Breast epithelium (tissue), 4 donors: ENCODE measurements around the gene ACO2. TPM values are rescaled to one million over a fixed set of nuclear protein-coding genes. Genes with fewer than 3 reads are reported as not detected.
"Not testable (repeated sequence)": the region's sequence is repeated elsewhere in the genome, so short reads cannot be mapped to it uniquely, and the experiment has no call there.

Experiments
- DNase-seq, 2 donors: peaks; one replicate each; pipeline ENCODE4 v3.0.0-alpha.2; 2019; ENCODE audit warnings: low spot score in 2 of 2
- H3K27ac ChIP-seq, 2 donors: fragments of 200-600 bp; sonication (generic) in 1 of 2; one replicate each; pipeline ENCODE4 v1.5.1; 2016 to 2019; ENCODE audit warnings: mild to moderate bottlenecking in 1 of 2
- H3K27me3 ChIP-seq, 2 donors: fragments of 200-600 bp; sonication (generic) in 1 of 2; one replicate each; pipeline versions ENCODE4 v1.5.1 to v1.6.0; 2017 to 2019; ENCODE audit warnings: control low read depth in 1 of 2, mild to moderate bottlenecking in 1 of 2
- H3K36me3 ChIP-seq: fragments of 200-600 bp; one replicate; pipeline ENCODE4 v1.5.1; 2019
- H3K4me1 ChIP-seq, 2 donors: fragments of 200-600 bp; sonication (generic); one replicate each; pipeline ENCODE4 v1.5.1; 2016 to 2019; ENCODE audit warnings: control low read depth in 1 of 2
- H3K4me3 ChIP-seq, 3 donors: fragments of 200-600 bp; sonication (generic); 1 replicate in 2 of 3; 2 replicates in 1 of 3; pipeline ENCODE4 v1.5.1; 2016 to 2019; ENCODE audit warnings: mild to moderate bottlenecking in 3 of 3, moderate library complexity in 2 of 3
- H3K9me3 ChIP-seq, 2 donors: fragments of 200-600 bp; sonication (generic) in 1 of 2; one replicate each; pipeline ENCODE4 v1.5.1; 2016 to 2019; ENCODE audit warnings: control low read depth in 1 of 2
- POLR2A ChIP-seq: fragments of 450-650 bp; IDR thresholded peaks from one replicate; pipeline ENCODE4 v1.6.1; 2016; ENCODE audit warnings: antibody characterized with exemption, mild to moderate bottlenecking, moderate library complexity
- POLR2AphosphoS5 ChIP-seq, 3 donors: sonication (generic); formaldehyde crosslinking; IDR thresholded peaks; one replicate each; pipeline ENCODE4 v1.6.1; 2017; ENCODE audit warnings: antibody characterized with exemption in 3 of 3
- intact Hi-C: fragments of 100-400 bp; cut with DNase I; formaldehyde crosslinking; loops from one replicate; pipeline ENCODE4 v1.15.1; 2023; ENCODE audit warnings: low total_unique reads
- total RNA-seq, 3 donors: library from RNA; depleted of rRNA; stranded (reverse); fragments of >200 nt; gene quantifications; one replicate each; pipeline ENCODE4 v1.1.0, GENCODE V29; 2016
- TF ChIP-seq, protein P1 (sequence below), 3 donors: fragments of 450-650 bp; IDR thresholded peaks; one replicate each; pipeline ENCODE4 v1.5.1; 2016 to 2017; ENCODE audit warnings: antibody characterized with exemption in 3 of 3, mild to moderate bottlenecking in 3 of 3, moderate library complexity in 3 of 3

Gene ACO2
- total RNA-seq, 3 donors from 2014 or later, result 58.1 to 92.2 (median 65.2) TPM

DNA sequence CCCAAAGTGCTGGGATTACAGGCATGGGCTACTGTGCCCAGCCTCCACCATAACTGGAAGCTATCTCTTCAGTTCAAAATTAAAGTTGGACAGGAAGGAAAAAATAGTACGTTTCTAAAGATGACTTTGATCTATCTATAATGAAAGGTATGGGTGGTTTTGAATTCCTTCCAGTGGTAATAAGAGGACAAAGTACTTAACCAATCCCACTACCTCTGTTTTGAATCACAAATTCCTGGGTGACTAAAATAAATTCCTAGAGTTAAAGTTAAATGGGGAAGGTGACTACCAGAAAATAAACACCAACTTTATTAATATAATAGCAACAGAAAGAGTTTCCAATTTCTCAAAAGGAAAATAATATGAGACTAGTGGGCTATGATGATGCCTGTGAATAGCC lies 9.5 kb upstream of the ACO2 start:
- no peaks in the 10 kb centered on the region for H3K9me3 ChIP-seq
- no peak for DNase-seq
- no peaks in the 10 kb centered on the region for H3K4me1 ChIP-seq
- intact Hi-C loops, result no loop called here
- H3K36me3 ChIP-seq, result peaks cover 7% of the 10 kb centered on the region
- TF ChIP-seq POLR2A (no peak), POLR2AphosphoS5 (IDR thresholded peaks at IDR 0.05) (no peak)
- TF ChIP-seq, protein P1, sequence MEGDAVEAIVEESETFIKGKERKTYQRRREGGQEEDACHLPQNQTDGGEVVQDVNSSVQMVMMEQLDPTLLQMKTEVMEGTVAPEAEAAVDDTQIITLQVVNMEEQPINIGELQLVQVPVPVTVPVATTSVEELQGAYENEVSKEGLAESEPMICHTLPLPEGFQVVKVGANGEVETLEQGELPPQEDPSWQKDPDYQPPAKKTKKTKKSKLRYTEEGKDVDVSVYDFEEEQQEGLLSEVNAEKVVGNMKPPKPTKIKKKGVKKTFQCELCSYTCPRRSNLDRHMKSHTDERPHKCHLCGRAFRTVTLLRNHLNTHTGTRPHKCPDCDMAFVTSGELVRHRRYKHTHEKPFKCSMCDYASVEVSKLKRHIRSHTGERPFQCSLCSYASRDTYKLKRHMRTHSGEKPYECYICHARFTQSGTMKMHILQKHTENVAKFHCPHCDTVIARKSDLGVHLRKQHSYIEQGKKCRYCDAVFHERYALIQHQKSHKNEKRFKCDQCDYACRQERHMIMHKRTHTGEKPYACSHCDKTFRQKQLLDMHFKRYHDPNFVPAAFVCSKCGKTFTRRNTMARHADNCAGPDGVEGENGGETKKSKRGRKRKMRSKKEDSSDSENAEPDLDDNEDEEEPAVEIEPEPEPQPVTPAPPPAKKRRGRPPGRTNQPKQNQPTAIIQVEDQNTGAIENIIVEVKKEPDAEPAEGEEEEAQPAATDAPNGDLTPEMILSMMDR (IDR thresholded peaks at IDR 0.05), result no peak
- H3K27ac ChIP-seq, result no peak overlapping the region
- H3K4me3 ChIP-seq, result no peak overlapping the region
- H3K27me3 ChIP-seq, result no peaks in the 10 kb centered on the region

DNA sequence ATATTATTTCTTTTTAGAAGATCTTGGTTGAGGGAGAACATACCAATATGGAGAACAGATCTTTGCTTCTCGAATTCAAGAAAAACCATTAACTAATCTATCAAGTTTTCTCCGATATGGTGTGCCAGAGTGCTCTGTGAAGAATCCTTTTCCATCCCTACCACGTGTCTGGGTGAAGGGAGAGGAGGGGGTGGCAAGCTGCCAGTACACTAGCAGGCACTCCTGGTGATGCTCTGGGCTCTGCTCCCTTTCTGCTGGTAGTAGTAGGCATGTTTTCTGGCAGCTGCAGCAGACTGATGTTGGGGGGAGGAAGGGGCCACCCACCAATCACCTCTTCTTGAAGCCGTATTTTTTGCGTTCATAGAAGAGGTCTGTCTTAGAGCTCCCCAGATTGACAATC lies 8.8 kb upstream of the ACO2 start:
- H3K4me3 ChIP-seq, H3K27me3 ChIP-seq, H3K27ac ChIP-seq, H3K4me1 ChIP-seq, intact Hi-C loops, H3K36me3 ChIP-seq, H3K9me3 ChIP-seq, DNase-seq: not testable (repeated sequence)

DNA sequence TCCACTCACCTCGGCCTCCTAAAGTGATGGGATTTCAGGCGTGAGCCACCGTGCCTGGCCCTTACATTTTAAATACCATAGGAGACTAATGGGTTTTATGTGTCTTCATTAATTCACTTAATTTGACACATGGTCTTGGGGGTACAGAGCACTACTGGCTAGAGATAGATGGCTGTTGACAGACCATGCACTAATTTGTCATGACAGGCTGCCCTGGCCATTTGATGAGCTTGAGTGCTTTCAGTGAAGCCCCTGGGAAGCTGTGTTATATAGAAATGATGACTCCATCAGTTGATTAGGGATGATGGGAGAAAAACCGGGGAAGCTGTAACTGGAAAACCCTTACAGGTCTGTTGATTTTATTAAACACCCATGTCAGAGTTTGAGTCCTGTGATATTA lies 7.0 kb upstream of the ACO2 start:
- TF ChIP-seq, protein P1 (IDR thresholded peaks at IDR 0.05), result no peak
- Histone ChIP-seq H3K27ac (no peak overlapping the region), H3K9me3 (no peaks in the 10 kb centered on the region), H3K4me3 (no peak overlapping the region), H3K27me3 (no peaks in the 10 kb centered on the region), H3K36me3 (peaks cover 11% of the 10 kb centered on the region), H3K4me1 (no peaks in the 10 kb centered on the region)
- no peak for DNase-seq
- intact Hi-C loops, result no loop called here

DNA sequence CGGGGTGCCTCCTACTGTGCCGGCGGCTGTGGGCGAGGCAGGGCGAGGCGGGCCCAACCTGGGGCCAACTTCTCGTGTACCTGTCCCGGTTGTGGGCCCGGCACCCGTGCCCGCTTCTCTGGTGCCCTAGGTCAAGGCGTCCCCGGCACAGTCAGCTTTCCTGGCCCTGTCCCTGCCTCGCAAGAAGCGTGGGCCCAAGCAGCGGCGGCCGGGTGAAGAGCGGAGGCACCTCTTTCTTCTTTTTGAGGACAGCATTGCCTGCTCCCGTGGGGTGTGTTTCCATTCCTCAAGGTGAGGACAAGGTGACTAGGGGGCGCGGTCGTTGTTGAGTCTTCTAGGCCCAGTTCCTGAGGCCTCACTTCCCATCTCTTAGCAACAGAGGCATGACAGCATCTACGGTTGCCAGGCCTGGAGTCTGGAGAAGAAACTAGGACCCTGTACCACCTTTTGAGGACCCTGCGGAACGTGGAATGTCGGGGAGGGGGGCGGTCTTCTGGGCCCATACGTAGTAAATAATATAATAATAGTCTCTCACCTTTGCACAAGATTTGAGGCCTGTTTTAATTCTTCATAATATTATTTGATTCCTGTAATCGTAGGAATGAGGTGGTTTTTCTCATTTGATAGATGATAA lies 418 bp downstream of the ACO2 start:
- peak overlapping the region; percentile 96 to 97 for H3K27ac ChIP-seq
- intact Hi-C loops, result no loop called here
- H3K4me1 ChIP-seq, result peaks cover 0 to 9% of the 10 kb centered on the region in 2 donors
- H3K36me3 ChIP-seq, result peaks cover 4% of the 10 kb centered on the region
- no peak for TF ChIP-seq POLR2AphosphoS5 (IDR thresholded peaks at IDR 0.05)
- TF ChIP-seq POLR2A, result no peak
- H3K27me3 ChIP-seq, result no peaks in the 10 kb centered on the region
- no peak for DNase-seq
- no peaks in the 10 kb centered on the region for H3K9me3 ChIP-seq
- H3K4me3 ChIP-seq, result peak overlapping the region; percentile 98 to 100 (median 98)

DNA sequence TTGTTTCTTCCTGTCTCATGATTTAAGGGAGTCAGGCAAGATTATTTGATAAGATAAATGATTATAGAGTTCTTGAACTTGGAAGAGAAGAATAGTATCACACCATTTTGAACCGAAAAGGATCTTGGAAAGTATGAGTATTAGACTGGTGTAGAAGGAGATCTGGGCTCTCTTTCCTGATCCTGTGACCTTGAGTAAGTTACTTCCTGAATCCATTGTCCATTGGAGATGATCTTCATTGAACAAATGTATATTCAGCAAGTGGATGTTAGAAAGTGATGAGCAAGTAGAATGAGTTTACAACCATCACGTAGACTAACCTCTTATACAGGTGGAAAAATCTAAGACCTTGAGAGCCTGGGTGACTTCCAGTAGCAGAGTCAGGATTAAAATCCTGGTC lies 2.0 kb downstream of the ACO2 start:
- intact Hi-C loops, result no loop called here
- Histone ChIP-seq H3K27me3 (no peaks in the 10 kb centered on the region), H3K4me3 (no peak overlapping the region), H3K9me3 (no peaks in the 10 kb centered on the region), H3K27ac (no peak overlapping the region), H3K4me1 (peaks cover 0 to 9% of the 10 kb centered on the region in 2 donors), H3K36me3 (peaks cover 4% of the 10 kb centered on the region)
- TF ChIP-seq, protein P1 (IDR thresholded peaks at IDR 0.05), result no peak
- no peak for TF ChIP-seq POLR2AphosphoS5 (IDR thresholded peaks at IDR 0.05)
- TF ChIP-seq POLR2A, result no peak
- DNase-seq, result no peak

DNA sequence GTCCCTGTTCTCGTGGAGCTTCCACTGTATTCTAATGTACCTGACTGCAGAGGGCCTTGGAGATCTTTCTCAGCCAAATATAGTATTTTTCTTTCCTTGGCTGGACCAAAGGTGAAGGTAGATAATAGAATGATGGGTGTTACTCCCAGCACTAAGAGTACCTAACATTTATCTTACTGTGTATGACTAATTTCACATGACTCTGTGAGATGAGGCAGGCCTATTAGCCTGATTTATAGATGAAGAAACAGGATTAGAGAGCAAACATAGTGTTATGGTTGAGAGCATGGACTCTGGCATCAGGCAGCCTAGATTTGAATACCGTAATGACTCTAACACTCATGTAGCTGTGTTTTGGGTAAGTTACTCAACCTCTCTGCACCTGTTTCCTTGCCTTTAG lies 2.7 kb downstream of the ACO2 start:
- TF ChIP-seq, protein P1 (IDR thresholded peaks at IDR 0.05), result no peak

More for the DNA sequence above, 2.7 kb downstream of the ACO2 start:
- Histone ChIP-seq H3K36me3 (no peaks in the 10 kb centered on the region), H3K9me3 (no peaks in the 10 kb centered on the region), H3K27ac (no peak overlapping the region), H3K4me1 (peaks cover 0 to 9% of the 10 kb centered on the region in 2 donors), H3K4me3 (no peak overlapping the region), H3K27me3 (no peaks in the 10 kb centered on the region)
- intact Hi-C loops, result no loop called here
- no peak for DNase-seq
